SK-N-SH (cell line): ENCODE results near the gene GRAMD1B. TPM values are rescaled to one million over a fixed set of nuclear protein-coding genes. Genes with fewer than 3 reads are reported as not detected.

Experiments used
- CTCF ChIA-PET: fragments of 300-600, 350-600 bp; formaldehyde crosslinking; extraction: SDS; loops from one replicate; lab custom pipeline; 2021; lab: Yijun Ruan, JAX
- POLR2A ChIA-PET: fragments of 350-600 bp; sonication (Branson Sonifier 250); formaldehyde crosslinking; extraction: SDS; loops from one replicate; lab custom pipeline; 2020; ENCODE audit warnings: antibody characterized with exemption, inconsistent platforms; lab: Yijun Ruan, JAX
- DNase-seq: peaks from one replicate; pipeline ENCODE4 v3.0.0; 2012
- H2AFZ ChIP-seq: fragments of 200-600 bp; sonication (generic); 2 replicates; pipeline ENCODE4 v1.8.1; 2016; ENCODE audit warnings: antibody characterized with exemption, mild to moderate bottlenecking, low read depth
- H3F3A ChIP-seq: fragments of 200-600 bp; sonication (generic); replicated peaks from 2 replicates; pipeline ENCODE3; 2016; ENCODE audit warnings: antibody characterized with exemption, mild to moderate bottlenecking; ENCODE audit not compliant: insufficient read depth
- H3K27ac ChIP-seq, 2 experiments: fragments of 200-500 bp in 1 of 2; fragments of 200-600 bp in 1 of 2; sonication (Bioruptor generic) in 1 of 2; sonication (generic), shearing (Covaris generic) in 1 of 2; 2 replicates each; pipeline versions ENCODE4 v1.5.1 to v1.6.1; 2014 to 2016; ENCODE audit warnings: low read depth in 2 of 2, inconsistent platforms in 1 of 2, low read length in 1 of 2, mild to moderate bottlenecking in 1 of 2, mixed read lengths in 1 of 2
- H3K27me3 ChIP-seq: fragments of 200-600 bp; sonication (generic), shearing (Covaris generic); 2 replicates; pipeline ENCODE4 v1.6.1; 2016; ENCODE audit warnings: mixed run types; ENCODE audit not compliant: insufficient read depth
- H3K36me3 ChIP-seq, 2 experiments: fragments of 200-500 bp in 1 of 2; fragments of 200-600 bp in 1 of 2; sonication (Bioruptor generic) in 1 of 2; sonication (generic) in 1 of 2; replicated peaks in 1 of 2; 2 replicates each; pipeline versions ENCODE3 to v1.5.1; 2014 to 2016; ENCODE audit warnings: low read length in 1 of 2, mild to moderate bottlenecking in 1 of 2; ENCODE audit not compliant: insufficient read depth in 2 of 2, control insufficient read depth in 1 of 2
- H3K4me1 ChIP-seq, 2 experiments: fragments of 200-500 bp in 1 of 2; fragments of 200-600 bp in 1 of 2; sonication (Bioruptor generic) in 1 of 2; sonication (generic), shearing (Covaris generic) in 1 of 2; 2 replicates each; pipeline versions ENCODE4 v1.5.1 to v1.6.1; 2014 to 2016; ENCODE audit warnings: low read depth in 1 of 2, low read length in 1 of 2, mixed run types in 1 of 2; ENCODE audit not compliant: insufficient read depth in 2 of 2, control insufficient read depth in 1 of 2
- H3K4me2 ChIP-seq: fragments of 200-600 bp; sonication (generic), shearing (Covaris generic); 2 replicates; pipeline ENCODE4 v1.6.1; 2017; ENCODE audit warnings: mixed run types
- H3K4me3 ChIP-seq, 2 experiments: fragments of 200-500 bp in 1 of 2; fragments of 200-600 bp in 1 of 2; sonication (Bioruptor generic) in 1 of 2; sonication (generic), shearing (Covaris generic) in 1 of 2; 2 replicates each; pipeline versions ENCODE4 v1.5.1 to v1.8.1; 2014 to 2016; ENCODE audit warnings: low read depth in 2 of 2, inconsistent platforms in 1 of 2, low read length in 1 of 2, mild to moderate bottlenecking in 1 of 2, mixed read lengths in 1 of 2, moderate library complexity in 1 of 2
- H3K79me2 ChIP-seq: fragments of 200-600 bp; sonication (generic); 2 replicates; pipeline ENCODE4 v1.8.1; 2017; ENCODE audit warnings: mild to moderate bottlenecking; ENCODE audit not compliant: insufficient read depth
- H3K9ac ChIP-seq: fragments of 200-600 bp; sonication (generic); 2 replicates; pipeline ENCODE4 v1.6.1; 2017; ENCODE audit warnings: mixed run types
- H3K9me2 ChIP-seq: fragments of 200-600 bp; sonication (generic); 2 replicates; pipeline ENCODE4 v1.6.1; 2017; ENCODE audit warnings: mixed run types
- H3K9me3 ChIP-seq: fragments of 200-600 bp; sonication (generic); 2 replicates; pipeline ENCODE4 v1.6.1; 2017; ENCODE audit warnings: mixed run types, mild to moderate bottlenecking, moderate library complexity
- H4K20me1 ChIP-seq: fragments of 200-600 bp; sonication (generic); 2 replicates; pipeline ENCODE4 v1.6.1; 2017; ENCODE audit warnings: mild to moderate bottlenecking, mixed run types; ENCODE audit not compliant: insufficient read depth
- FOXM1 ChIP-seq: IDR thresholded peaks from 2 replicates; pipeline ENCODE4 v1.4.0; 2012; ENCODE audit warnings: low read depth, mild to moderate bottlenecking
- GABPA ChIP-seq: IDR thresholded peaks from 2 replicates; pipeline ENCODE4 v1.4.0; 2012; ENCODE audit warnings: low read depth, mild to moderate bottlenecking
- GATA2 ChIP-seq: sonication (generic); formaldehyde crosslinking; IDR thresholded peaks from 2 replicates; pipeline ENCODE4 v1.5.0; 2020; ENCODE audit warnings: mild to moderate bottlenecking, missing genetic modification reagents
- NFIC ChIP-seq: IDR thresholded peaks from 2 replicates; pipeline ENCODE4 v1.4.0; 2012; ENCODE audit warnings: borderline replicate concordance
- NRF1 ChIP-seq: IDR thresholded peaks from 2 replicates; pipeline ENCODE4 v1.6.1; 2012; ENCODE audit warnings: low read depth, mild to moderate bottlenecking, low read length
- REST ChIP-seq: IDR thresholded peaks from 2 replicates; pipeline ENCODE4 v1.6.1; 2012; ENCODE audit warnings: mild to moderate bottlenecking, low read depth, low read length, moderate library complexity
- RFX5 ChIP-seq: IDR thresholded peaks from 2 replicates; pipeline ENCODE4 v1.6.1; 2012; ENCODE audit warnings: mild to moderate bottlenecking, improper control_type of control experiment, low read length
- TAF1 ChIP-seq: IDR thresholded peaks from 2 replicates; pipeline ENCODE4 v1.6.1; 2012; ENCODE audit warnings: low read depth, mild to moderate bottlenecking, low read length, moderate library complexity, borderline replicate concordance
- TEAD4 ChIP-seq: IDR thresholded peaks from 2 replicates; pipeline ENCODE4 v1.4.0; 2012; ENCODE audit warnings: mild to moderate bottlenecking, borderline replicate concordance; ENCODE audit not compliant: insufficient read depth
- USF1 ChIP-seq: IDR thresholded peaks from 2 replicates; pipeline ENCODE4 v1.4.0; 2012; ENCODE audit warnings: low read depth, borderline replicate concordance
- YY1 ChIP-seq: IDR thresholded peaks from 2 replicates; pipeline ENCODE4 v1.4.0; 2012; ENCODE audit warnings: low read depth, mild to moderate bottlenecking
- WGBS: methylation state at CpG from one replicate; pipeline ENCODE4 v1.1.6; 2017; ENCODE audit warnings: low lambda C conversion rate; 5-methylcytosine and 5-hydroxymethylcytosine counted together
- polyA plus RNA-seq, 3 experiments: library from polyadenylated mRNA; depleted of rRNA; stranded (reverse); fragments of >200 nt; gene quantifications; 2 replicates each; pipeline ENCODE4 v1.2.3, GENCODE V29; 2012
- TF ChIP-seq, protein P1 (sequence below): fragments of 150-350 bp; IDR thresholded peaks from 2 replicates; pipeline ENCODE4 v1.6.1; 2016; ENCODE audit warnings: mild to moderate bottlenecking, low read depth, low read length
- TF ChIP-seq, protein P2 (sequence below): fragments of 150-350 bp; IDR thresholded peaks from 2 replicates; pipeline ENCODE4 v1.6.1; 2017; ENCODE audit warnings: antibody characterized with exemption, low read length, low read depth, borderline replicate concordance

Gene GRAMD1B
- polyA plus RNA-seq, 1 of the 3 experiments (the other 2 are of a cell fraction): 14.5 TPM

DNA sequence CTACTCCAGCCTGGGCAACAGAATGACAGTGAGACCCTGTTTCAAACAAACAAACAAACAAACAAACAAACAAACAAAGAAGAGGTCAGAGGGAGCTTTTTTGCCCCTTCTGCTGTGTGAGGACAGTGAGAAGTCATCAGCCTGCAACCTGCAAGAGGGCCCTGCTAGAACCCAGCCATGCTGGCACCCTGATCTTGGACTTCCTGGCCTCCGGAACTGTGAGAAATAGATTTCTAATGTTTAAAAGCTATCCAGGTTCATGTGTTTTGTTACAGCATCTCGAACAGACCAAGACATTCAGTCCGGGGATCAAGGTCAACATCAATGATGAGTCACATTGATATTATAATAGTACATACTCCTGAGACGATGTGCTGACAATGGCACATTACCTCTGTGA lies 41.4 kb upstream of the GRAMD1B start (continued):
- TF ChIP-seq, protein P1, sequence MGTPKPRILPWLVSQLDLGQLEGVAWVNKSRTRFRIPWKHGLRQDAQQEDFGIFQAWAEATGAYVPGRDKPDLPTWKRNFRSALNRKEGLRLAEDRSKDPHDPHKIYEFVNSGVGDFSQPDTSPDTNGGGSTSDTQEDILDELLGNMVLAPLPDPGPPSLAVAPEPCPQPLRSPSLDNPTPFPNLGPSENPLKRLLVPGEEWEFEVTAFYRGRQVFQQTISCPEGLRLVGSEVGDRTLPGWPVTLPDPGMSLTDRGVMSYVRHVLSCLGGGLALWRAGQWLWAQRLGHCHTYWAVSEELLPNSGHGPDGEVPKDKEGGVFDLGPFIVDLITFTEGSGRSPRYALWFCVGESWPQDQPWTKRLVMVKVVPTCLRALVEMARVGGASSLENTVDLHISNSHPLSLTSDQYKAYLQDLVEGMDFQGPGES: no peak

- 85% methylated on average over 4 of the region's 4 CpGs for WGBS
- no peak overlapping the region for H3K9ac ChIP-seq
- H3K36me3 ChIP-seq: no peaks in the 10 kb centered on the region
- no peak overlapping the region for H3K4me3 ChIP-seq
- no peaks in the 10 kb centered on the region for H3K9me2 ChIP-seq
- ChIA-PET CTCF (interaction anchor here (0.8 to 3.8 kb wide), 3 partner anchors 17 to 165 kb away, joined by 3 to 17 read pairs (median 3); no protein-coding TSS in a partner anchor), POLR2A (no interaction called here)
- no peaks in the 10 kb centered on the region for H3K79me2 ChIP-seq
- DNase-seq: no peak
- no peak overlapping the region for H3K27ac ChIP-seq
- H3K4me1 ChIP-seq: peaks cover 0 to 15% of the 10 kb centered on the region in 2 experiments; a peak in 3 of 4 replicates
- no peaks in the 10 kb centered on the region for H3K9me3 ChIP-seq
- no peak overlapping the region for H2AFZ ChIP-seq
- TF ChIP-seq FOXM1 (no peak), REST (no peak), YY1 (no peak), USF1 (no peak), TEAD4 (no peak), GABPA (no peak), TAF1 (no peak), RFX5 (no peak), NFIC (no peak), GATA2 (no peak), NRF1 (no peak)
- TF ChIP-seq, protein P1: no peak
- TF ChIP-seq, protein P2, sequence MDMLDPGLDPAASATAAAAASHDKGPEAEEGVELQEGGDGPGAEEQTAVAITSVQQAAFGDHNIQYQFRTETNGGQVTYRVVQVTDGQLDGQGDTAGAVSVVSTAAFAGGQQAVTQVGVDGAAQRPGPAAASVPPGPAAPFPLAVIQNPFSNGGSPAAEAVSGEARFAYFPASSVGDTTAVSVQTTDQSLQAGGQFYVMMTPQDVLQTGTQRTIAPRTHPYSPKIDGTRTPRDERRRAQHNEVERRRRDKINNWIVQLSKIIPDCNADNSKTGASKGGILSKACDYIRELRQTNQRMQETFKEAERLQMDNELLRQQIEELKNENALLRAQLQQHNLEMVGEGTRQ: no peak
- H3F3A ChIP-seq: peaks cover 3% of the 10 kb centered on the region
- H3K27me3 ChIP-seq: no peaks in the 10 kb centered on the region
- no peak overlapping the region for H3K4me2 ChIP-seq
- no peaks in the 10 kb centered on the region for H4K20me1 ChIP-seq
Measured at GRCh38 chr11:123390146-123390545, 39.9 kb upstream of the GRAMD1B start.
